K562 (cell line): ENCODE data around the gene DOP1A.

Source experiments
- DNMT1 ChIP-seq: fragments of 450-650 bp; IDR thresholded peaks from 2 replicates; pipeline ENCODE4 v1.6.1; 2016; ENCODE audit warnings: antibody characterized with exemption, mild to moderate bottlenecking
- MYNN ChIP-seq, 2 experiments: sonication (generic); formaldehyde crosslinking in 1 of 2; IDR thresholded peaks; 2 replicates each; pipeline versions ENCODE4 v1.5.0 to v1.6.1; 2016 to 2020; ENCODE audit warnings: antibody characterized with exemption in 1 of 2, missing genetic modification reagents in 1 of 2
- TSC22D4 ChIP-seq: fragments of 450-650 bp; IDR thresholded peaks from 2 replicates; pipeline ENCODE4 v1.6.1; 2016; ENCODE audit warnings: missing genetic modification characterization, missing biosample characterization, control low read depth
- WHSC1 ChIP-seq: IDR thresholded peaks from one replicate; pipeline ENCODE4 v1.6.1; 2012; ENCODE audit warnings: low read length, control low read depth, inconsistent platforms
- YY1 ChIP-seq, 3 experiments: IDR thresholded peaks; 2 replicates each; pipeline ENCODE4 v1.6.1; 2011; ENCODE audit warnings: low read length in 2 of 3, mild to moderate bottlenecking in 2 of 3, moderate library complexity in 2 of 3, borderline replicate concordance in 1 of 3, control low read depth in 1 of 3, low read depth in 1 of 3; ENCODE audit not compliant: insufficient read depth in 3 of 3, insufficient replicate concordance in 2 of 3, control insufficient read depth in 1 of 3, insufficient read length in 1 of 3; ENCODE audit errors: extremely low read depth in 1 of 3
- ZNF696 ChIP-seq: fragments of 250-450 bp; sonication (Bioruptor Pico); conservative IDR thresholded peaks from 2 replicates; pipeline ENCODE4 v1.4.0; 2020; ENCODE audit warnings: mild to moderate bottlenecking, moderate library complexity

GRCh38 chr6:83176246-83176645 is 108.8 kb downstream of the DOP1A start:
- no peak for TF ChIP-seq ZNF696
- no peak for TF ChIP-seq YY1 (IDR thresholded peaks at IDR 0.05; ENCODE audit: borderline replicate concordance in 1 of 3, control insufficient read depth in 1 of 3, extremely low read depth in 1 of 3, insufficient read depth in 3 of 3, insufficient read length in 1 of 3, insufficient replicate concordance in 2 of 3, low read depth in 1 of 3, low read length in 2 of 3)
- no peak for TF ChIP-seq TSC22D4 (tag)
- peak; percentile 23 for TF ChIP-seq WHSC1
- TF ChIP-seq MYNN (IDR thresholded peaks at IDR 0.05) = no peak
- TF ChIP-seq MYNN (CRISPR knock-in tag; IDR thresholded peaks at IDR 0.05) = no peak
- TF ChIP-seq DNMT1 = no peak
